GM23338 (cell line): Measurements from ENCODE around the gene COL18A1. TPM values are rescaled to one million over a fixed set of nuclear protein-coding genes. Genes with fewer than 3 reads are reported as not detected.

Experiments
- ATAC-seq: fragments of 200-7000 bp; cut with Tn5 transposase; 3 replicates; pipeline ENCODE4 v1.9.1; 2020
- DNase-seq: peaks from one replicate; pipeline ENCODE4 v3.0.0-alpha.2; 2015; ENCODE audit warnings: low spot score
- H2AFZ ChIP-seq: fragments of 200-600 bp; sonication (generic); 2 replicates; pipeline ENCODE4 v1.8.0; 2016; ENCODE audit warnings: antibody characterized with exemption, mild to moderate bottlenecking, moderate library complexity
- H3F3A ChIP-seq: fragments of 200-600 bp; sonication (generic); replicated peaks from 2 replicates; pipeline ENCODE4 v1.8.0; 2017; ENCODE audit warnings: antibody characterized with exemption, mixed run types, low read depth
- H3K27ac ChIP-seq: fragments of 200-600 bp; sonication (generic); 2 replicates; pipeline ENCODE4 v1.6.1; 2016; ENCODE audit warnings: low read depth
- H3K27me3 ChIP-seq: fragments of 200-600 bp; sonication (generic); 2 replicates; pipeline ENCODE4 v1.8.0; 2016; ENCODE audit warnings: mild to moderate bottlenecking, mixed run types, moderate library complexity; ENCODE audit not compliant: insufficient read depth
- H3K36me3 ChIP-seq: fragments of 200-600 bp; sonication (generic); 2 replicates; pipeline ENCODE4 v1.8.0; 2016; ENCODE audit warnings: mild to moderate bottlenecking; ENCODE audit not compliant: insufficient read depth
- H3K4me1 ChIP-seq: fragments of 200-600 bp; sonication (generic); 2 replicates; pipeline ENCODE4 v1.8.0; 2016; ENCODE audit warnings: mild to moderate bottlenecking, moderate library complexity; ENCODE audit not compliant: insufficient read depth
- H3K4me2 ChIP-seq: fragments of 200-600 bp; sonication (generic); 2 replicates; pipeline ENCODE4 v1.7.1; 2017; ENCODE audit warnings: mixed run types
- H3K4me3 ChIP-seq: fragments of 200-600 bp; sonication (generic); 2 replicates; pipeline ENCODE4 v1.6.1; 2016; ENCODE audit warnings: mixed run types
- H3K79me2 ChIP-seq: fragments of 200-600 bp; sonication (generic); replicated peaks from 2 replicates; pipeline ENCODE4 v1.8.0; 2017; ENCODE audit warnings: mild to moderate bottlenecking; ENCODE audit not compliant: insufficient read depth
- H3K9me2 ChIP-seq: fragments of 200-600 bp; sonication (generic); 2 replicates; pipeline ENCODE4 v1.8.0; 2017; ENCODE audit not compliant: insufficient read depth
- H4K20me1 ChIP-seq: fragments of 200-600 bp; sonication (generic); replicated peaks from 2 replicates; pipeline ENCODE4 v1.8.0; 2017; ENCODE audit warnings: mild to moderate bottlenecking; ENCODE audit not compliant: insufficient read depth
- H3K27ac Mint-ChIP-seq: 2 replicates; pipeline ENCODE4 v1.8.0; 2020; ENCODE audit warnings: inconsistent platforms, mild to moderate bottlenecking, moderate library complexity, mixed read lengths
- H3K27me3 Mint-ChIP-seq: 3 replicates; pipeline ENCODE4 v1.8.0; 2022; ENCODE audit warnings: low read depth, mild to moderate bottlenecking, moderate library complexity, mixed read lengths, inconsistent platforms; ENCODE audit not compliant: insufficient read depth, poor library complexity
- H3K36me3 Mint-ChIP-seq: 3 replicates; pipeline ENCODE4 v1.8.0; 2021; ENCODE audit warnings: low read depth, mild to moderate bottlenecking, inconsistent platforms, moderate library complexity, mixed read lengths
- H3K4me1 Mint-ChIP-seq: 3 replicates; pipeline ENCODE4 v1.8.0; 2020; ENCODE audit warnings: mild to moderate bottlenecking, inconsistent platforms, mixed read lengths
- H3K4me3 Mint-ChIP-seq: 3 replicates; pipeline ENCODE4 v1.8.0; 2021; ENCODE audit warnings: moderate library complexity, mild to moderate bottlenecking, inconsistent platforms, mixed read lengths
- H3K9me3 Mint-ChIP-seq: 3 replicates; pipeline ENCODE4 v1.8.0; 2020; ENCODE audit warnings: moderate library complexity, mild to moderate bottlenecking, inconsistent platforms, mixed read lengths
- CREB1 ChIP-seq: fragments of 250-450 bp; sonication (Bioruptor Pico); IDR thresholded peaks from 2 replicates; pipeline ENCODE4 v1.5.0; 2020; ENCODE audit warnings: low read depth, mild to moderate bottlenecking, moderate library complexity
- CTCF ChIP-seq, 2 experiments: fragments of 200-600 bp in 1 of 2; sonication (generic) in 1 of 2; conservative IDR thresholded peaks; 2 replicates each; pipeline versions ENCODE4 v1.5.1 to v1.6.1; 2016 to 2017; ENCODE audit warnings: antibody characterized with exemption in 2 of 2, low read depth in 2 of 2, mild to moderate bottlenecking in 2 of 2, moderate library complexity in 1 of 2
- ETS1 ChIP-seq: IDR thresholded peaks from 2 replicates; pipeline ENCODE4 v1.6.1; 2016; ENCODE audit warnings: antibody characterized with exemption
- EZH2 ChIP-seq: fragments of 200-600 bp; sonication (generic); IDR thresholded peaks from one replicate; pipeline ENCODE4 v1.8.0; 2017; ENCODE audit warnings: antibody characterized with exemption, mild to moderate bottlenecking, low read depth; ENCODE audit not compliant: unreplicated experiment
- EZH2phosphoT487 ChIP-seq: fragments of 200-600 bp; sonication (generic); IDR thresholded peaks from one replicate; pipeline ENCODE4 v1.8.1; 2018; ENCODE audit warnings: antibody characterized with exemption; ENCODE audit not compliant: unreplicated experiment
- JUNB ChIP-seq: IDR thresholded peaks from one replicate; pipeline ENCODE4 v1.6.1; 2016; ENCODE audit warnings: antibody characterized with exemption; ENCODE audit not compliant: unreplicated experiment
- NANOG ChIP-seq: IDR thresholded peaks from 2 replicates; pipeline ENCODE4 v1.6.1; 2016; ENCODE audit warnings: antibody characterized with exemption, borderline replicate concordance
- POLR2AphosphoS5 ChIP-seq: IDR thresholded peaks from 2 replicates; pipeline ENCODE4 v1.6.1; 2016; ENCODE audit warnings: antibody characterized with exemption, low read depth
- REST ChIP-seq: IDR thresholded peaks from one replicate; pipeline ENCODE4 v1.6.1; 2018; ENCODE audit warnings: antibody characterized with exemption; ENCODE audit not compliant: unreplicated experiment
- STAT1 ChIP-seq: IDR thresholded peaks from one replicate; pipeline ENCODE4 v1.6.1; 2016; ENCODE audit warnings: antibody characterized with exemption; ENCODE audit not compliant: unreplicated experiment
- ZNF114 ChIP-seq: fragments of 250-450 bp; sonication (Bioruptor Pico); IDR thresholded peaks from 2 replicates; pipeline ENCODE4 v1.5.0; 2020; ENCODE audit warnings: mild to moderate bottlenecking, moderate library complexity
- ZNF331 ChIP-seq: fragments of 250-450 bp; sonication (Bioruptor Pico); IDR thresholded peaks from 2 replicates; pipeline ENCODE4 v1.5.0; 2020; ENCODE audit warnings: low read depth, mild to moderate bottlenecking, moderate library complexity
- ZNF462 ChIP-seq: fragments of 250-450 bp; sonication (Bioruptor Pico); IDR thresholded peaks from 2 replicates; pipeline ENCODE4 v1.5.0; 2020; ENCODE audit warnings: mild to moderate bottlenecking, moderate library complexity
- polyA plus RNA-seq: library from polyadenylated mRNA; unstranded; fragments of >200 nt; fragmentation: Nextera tagmentation; extraction: Ambion mirVana; gene quantifications from 2 replicates; pipeline ENCODE4 v1.2.1, GENCODE V29; 2016
- total RNA-seq: library from RNA; depleted of rRNA; stranded (reverse); fragments of >200 nt; shearing (Covaris generic); gene quantifications from 2 replicates; pipeline ENCODE4 v1.2.3, GENCODE V29; 2014

COL18A1 gene
- total and polyA plus RNA-seq, 2 experiments from 2014 or later, result 38.4 to 430 TPM

DNA sequence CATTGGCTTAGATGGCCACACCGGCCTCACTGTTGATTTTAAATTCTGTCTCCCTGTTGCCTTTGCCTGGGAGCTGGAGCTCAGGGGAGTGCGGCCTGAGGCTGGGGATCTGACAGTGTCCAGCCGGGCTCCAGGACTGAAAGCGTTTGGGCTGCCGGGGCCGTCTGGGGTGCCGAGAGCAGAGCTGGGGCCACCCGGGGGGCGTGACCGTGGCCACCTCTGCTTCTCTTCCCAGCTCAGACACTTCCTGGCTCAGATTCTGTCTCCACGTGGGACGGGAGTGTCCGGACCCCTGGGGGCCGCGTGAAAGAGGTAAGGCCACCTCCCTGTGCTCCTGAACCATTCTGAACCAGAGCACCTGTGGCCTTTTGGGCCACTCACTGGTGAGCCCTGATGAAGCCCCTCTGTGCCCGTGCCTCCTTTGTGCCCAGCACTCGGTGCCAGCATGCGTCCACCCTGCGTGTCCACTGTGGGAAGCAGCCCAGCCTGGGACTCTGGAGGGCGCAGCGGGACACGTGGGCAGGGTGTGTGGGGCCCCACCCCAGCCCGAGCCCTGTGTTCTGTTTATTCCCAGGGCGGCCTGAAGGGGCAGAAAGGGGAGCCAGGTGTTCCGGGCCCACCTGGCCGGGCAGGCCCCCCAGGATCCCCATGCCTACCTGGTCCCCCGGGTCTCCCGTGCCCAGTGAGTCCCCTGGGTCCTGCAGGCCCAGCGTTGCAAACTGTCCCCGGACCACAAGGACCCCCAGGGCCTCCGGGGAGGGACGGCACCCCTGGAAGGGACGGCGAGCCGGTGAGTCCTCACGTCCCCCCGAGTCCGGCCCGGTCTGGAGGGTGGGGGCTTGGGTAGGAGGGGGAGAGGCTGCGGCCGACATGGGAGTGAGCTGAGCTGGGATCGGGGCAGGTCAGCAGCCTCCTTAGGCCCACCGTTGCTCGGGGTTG is 72.5 kb downstream of the COL18A1 start:
- ATAC-seq (peak; percentile 41), DNase-seq (no peak)
- Histone ChIP-seq H3K27me3 (no peaks in the 10 kb centered on the region), H3K9me2 (no peaks in the 10 kb centered on the region), H4K20me1 (0 out of 2 replicates have a peak, but pooled peaks cover 7% of the 10 kb centered on the region), H3K4me2 (no peak overlapping the region), H3K79me2 (peaks cover 20% of the 10 kb centered on the region), H3K36me3 (peaks cover 17% of the 10 kb centered on the region), H3F3A (peaks cover 21% of the 10 kb centered on the region), H3K4me1 (no peaks in the 10 kb centered on the region), H3K27ac (no peak overlapping the region), H3K4me3 (no peak overlapping the region), H2AFZ (no peak overlapping the region)
- peaks cover 8% of the 10 kb centered on the region for H3K4me1 Mint-ChIP-seq
- H3K27me3 Mint-ChIP-seq, result peaks cover 22% of the 10 kb centered on the region
- no peak overlapping the region for H3K4me3 Mint-ChIP-seq
- H3K27ac Mint-ChIP-seq, result peak overlapping the region; percentile 41; the same call in 1 of the 2 replicates
- peaks cover 54% of the 10 kb centered on the region for H3K36me3 Mint-ChIP-seq
- TF ChIP-seq NANOG (no peak), CREB1 (no peak), STAT1 (no peak), ETS1 (no peak), EZH2phosphoT487 (no peak), CTCF (conservative IDR thresholded peaks at IDR 0.05; ENCODE audit: low read depth in 2 of 2) (no peak), ZNF114 (CRISPR knock-in tag) (no peak), JUNB (no peak), REST (no peak), EZH2 (no peak), ZNF331 (CRISPR knock-in tag) (no peak), POLR2AphosphoS5 (no peak), ZNF462 (CRISPR knock-in tag) (no peak)
- H3K9me3 Mint-ChIP-seq, result peaks cover 8% of the 10 kb centered on the region
